GM23338 (cell line): Measurements from ENCODE around the gene PTPRR. TPM values are rescaled to one million over a fixed set of nuclear protein-coding genes. Genes with fewer than 3 reads are reported as not detected.

Experiments
- ATAC-seq: fragments of 200-7000 bp; cut with Tn5 transposase; 3 replicates; pipeline ENCODE4 v1.9.1; 2020
- DNase-seq: peaks from one replicate; pipeline ENCODE4 v3.0.0-alpha.2; 2015; ENCODE audit warnings: low spot score
- H2AFZ ChIP-seq: fragments of 200-600 bp; sonication (generic); 2 replicates; pipeline ENCODE4 v1.8.0; 2016; ENCODE audit warnings: antibody characterized with exemption, mild to moderate bottlenecking, moderate library complexity
- H3F3A ChIP-seq: fragments of 200-600 bp; sonication (generic); replicated peaks from 2 replicates; pipeline ENCODE4 v1.8.0; 2017; ENCODE audit warnings: antibody characterized with exemption, mixed run types, low read depth
- H3K27ac ChIP-seq: fragments of 200-600 bp; sonication (generic); 2 replicates; pipeline ENCODE4 v1.6.1; 2016; ENCODE audit warnings: low read depth
- H3K27me3 ChIP-seq: fragments of 200-600 bp; sonication (generic); 2 replicates; pipeline ENCODE4 v1.8.0; 2016; ENCODE audit warnings: mild to moderate bottlenecking, mixed run types, moderate library complexity; ENCODE audit not compliant: insufficient read depth
- H3K36me3 ChIP-seq: fragments of 200-600 bp; sonication (generic); 2 replicates; pipeline ENCODE4 v1.8.0; 2016; ENCODE audit warnings: mild to moderate bottlenecking; ENCODE audit not compliant: insufficient read depth
- H3K4me1 ChIP-seq: fragments of 200-600 bp; sonication (generic); 2 replicates; pipeline ENCODE4 v1.8.0; 2016; ENCODE audit warnings: mild to moderate bottlenecking, moderate library complexity; ENCODE audit not compliant: insufficient read depth
- H3K4me2 ChIP-seq: fragments of 200-600 bp; sonication (generic); 2 replicates; pipeline ENCODE4 v1.7.1; 2017; ENCODE audit warnings: mixed run types
- H3K4me3 ChIP-seq: fragments of 200-600 bp; sonication (generic); 2 replicates; pipeline ENCODE4 v1.6.1; 2016; ENCODE audit warnings: mixed run types
- H3K79me2 ChIP-seq: fragments of 200-600 bp; sonication (generic); replicated peaks from 2 replicates; pipeline ENCODE4 v1.8.0; 2017; ENCODE audit warnings: mild to moderate bottlenecking; ENCODE audit not compliant: insufficient read depth
- H3K9me2 ChIP-seq: fragments of 200-600 bp; sonication (generic); 2 replicates; pipeline ENCODE4 v1.8.0; 2017; ENCODE audit not compliant: insufficient read depth
- H4K20me1 ChIP-seq: fragments of 200-600 bp; sonication (generic); replicated peaks from 2 replicates; pipeline ENCODE4 v1.8.0; 2017; ENCODE audit warnings: mild to moderate bottlenecking; ENCODE audit not compliant: insufficient read depth
- H3K27ac Mint-ChIP-seq: 2 replicates; pipeline ENCODE4 v1.8.0; 2020; ENCODE audit warnings: inconsistent platforms, mild to moderate bottlenecking, moderate library complexity, mixed read lengths
- H3K27me3 Mint-ChIP-seq: 3 replicates; pipeline ENCODE4 v1.8.0; 2022; ENCODE audit warnings: low read depth, mild to moderate bottlenecking, moderate library complexity, mixed read lengths, inconsistent platforms; ENCODE audit not compliant: insufficient read depth, poor library complexity
- H3K36me3 Mint-ChIP-seq: 3 replicates; pipeline ENCODE4 v1.8.0; 2021; ENCODE audit warnings: low read depth, mild to moderate bottlenecking, inconsistent platforms, moderate library complexity, mixed read lengths
- H3K4me1 Mint-ChIP-seq: 3 replicates; pipeline ENCODE4 v1.8.0; 2020; ENCODE audit warnings: mild to moderate bottlenecking, inconsistent platforms, mixed read lengths
- H3K4me3 Mint-ChIP-seq: 3 replicates; pipeline ENCODE4 v1.8.0; 2021; ENCODE audit warnings: moderate library complexity, mild to moderate bottlenecking, inconsistent platforms, mixed read lengths
- H3K9me3 Mint-ChIP-seq: 3 replicates; pipeline ENCODE4 v1.8.0; 2020; ENCODE audit warnings: moderate library complexity, mild to moderate bottlenecking, inconsistent platforms, mixed read lengths
- CREB1 ChIP-seq: fragments of 250-450 bp; sonication (Bioruptor Pico); IDR thresholded peaks from 2 replicates; pipeline ENCODE4 v1.5.0; 2020; ENCODE audit warnings: low read depth, mild to moderate bottlenecking, moderate library complexity
- EZH2phosphoT487 ChIP-seq: fragments of 200-600 bp; sonication (generic); IDR thresholded peaks from one replicate; pipeline ENCODE4 v1.8.1; 2018; ENCODE audit warnings: antibody characterized with exemption; ENCODE audit not compliant: unreplicated experiment
- STAT1 ChIP-seq: IDR thresholded peaks from one replicate; pipeline ENCODE4 v1.6.1; 2016; ENCODE audit warnings: antibody characterized with exemption; ENCODE audit not compliant: unreplicated experiment
- ZNF331 ChIP-seq: fragments of 250-450 bp; sonication (Bioruptor Pico); IDR thresholded peaks from 2 replicates; pipeline ENCODE4 v1.5.0; 2020; ENCODE audit warnings: low read depth, mild to moderate bottlenecking, moderate library complexity
- polyA plus RNA-seq: library from polyadenylated mRNA; unstranded; fragments of >200 nt; fragmentation: Nextera tagmentation; extraction: Ambion mirVana; gene quantifications from 2 replicates; pipeline ENCODE4 v1.2.1, GENCODE V29; 2016
- total RNA-seq: library from RNA; depleted of rRNA; stranded (reverse); fragments of >200 nt; shearing (Covaris generic); gene quantifications from 2 replicates; pipeline ENCODE4 v1.2.3, GENCODE V29; 2014
- TF ChIP-seq, protein P1 (sequence below): IDR thresholded peaks from one replicate; pipeline ENCODE4 v1.6.1; 2018; ENCODE audit warnings: antibody characterized with exemption; ENCODE audit not compliant: unreplicated experiment
- TF ChIP-seq, protein P2 (sequence below), 2 experiments: fragments of 200-600 bp in 1 of 2; sonication (generic) in 1 of 2; conservative IDR thresholded peaks; 2 replicates each; pipeline versions ENCODE4 v1.5.1 to v1.6.1; 2016 to 2017; ENCODE audit warnings: antibody characterized with exemption in 2 of 2, low read depth in 2 of 2, mild to moderate bottlenecking in 2 of 2, moderate library complexity in 1 of 2

Gene PTPRR
- total and polyA plus RNA-seq, 2 experiments from 2014 or later, result 0.26 to 0.76 TPM

DNA sequence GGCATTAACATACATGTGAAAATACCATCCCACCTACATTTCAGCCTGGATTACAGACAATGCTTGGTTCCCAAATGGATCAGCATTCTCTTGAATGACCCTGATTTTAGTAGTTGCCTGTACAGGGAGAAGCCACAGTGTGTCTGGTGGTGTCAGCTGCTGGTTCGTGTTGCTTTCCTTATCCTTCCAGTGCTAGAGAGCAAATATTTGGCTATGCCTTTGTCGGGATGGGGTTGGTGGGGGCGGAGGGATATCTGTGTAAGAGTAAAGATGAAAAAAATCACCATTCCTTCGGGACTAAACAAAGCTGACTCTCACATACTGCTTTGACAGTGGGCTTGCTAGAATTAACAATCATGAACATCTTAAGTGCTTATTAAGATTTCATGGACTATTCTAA, 96.0 kb downstream of the PTPRR start:
- DNase-seq (no peak), ATAC-seq (no peak)
- H3K4me1 Mint-ChIP-seq, result peaks cover 5% of the 10 kb centered on the region
- H3K27me3 Mint-ChIP-seq, result no peaks in the 10 kb centered on the region
- Histone ChIP-seq H3K27ac (no peak overlapping the region), H3F3A (no peaks in the 10 kb centered on the region), H3K4me1 (no peaks in the 10 kb centered on the region), H3K9me2 (no peaks in the 10 kb centered on the region), H3K36me3 (no peaks in the 10 kb centered on the region), H3K4me3 (no peak overlapping the region), H3K79me2 (no peaks in the 10 kb centered on the region), H4K20me1 (no peaks in the 10 kb centered on the region), H3K27me3 (no peaks in the 10 kb centered on the region), H2AFZ (no peak overlapping the region), H3K4me2 (no peak overlapping the region)
- peaks cover 6% of the 10 kb centered on the region; the same call in 1 of the 3 replicates for H3K36me3 Mint-ChIP-seq
- no peak overlapping the region for H3K27ac Mint-ChIP-seq
- H3K9me3 Mint-ChIP-seq, result peaks cover 5% of the 10 kb centered on the region; the same call in 1 of the 3 replicates
- H3K4me3 Mint-ChIP-seq, result no peak overlapping the region
- TF ChIP-seq, protein P1, sequence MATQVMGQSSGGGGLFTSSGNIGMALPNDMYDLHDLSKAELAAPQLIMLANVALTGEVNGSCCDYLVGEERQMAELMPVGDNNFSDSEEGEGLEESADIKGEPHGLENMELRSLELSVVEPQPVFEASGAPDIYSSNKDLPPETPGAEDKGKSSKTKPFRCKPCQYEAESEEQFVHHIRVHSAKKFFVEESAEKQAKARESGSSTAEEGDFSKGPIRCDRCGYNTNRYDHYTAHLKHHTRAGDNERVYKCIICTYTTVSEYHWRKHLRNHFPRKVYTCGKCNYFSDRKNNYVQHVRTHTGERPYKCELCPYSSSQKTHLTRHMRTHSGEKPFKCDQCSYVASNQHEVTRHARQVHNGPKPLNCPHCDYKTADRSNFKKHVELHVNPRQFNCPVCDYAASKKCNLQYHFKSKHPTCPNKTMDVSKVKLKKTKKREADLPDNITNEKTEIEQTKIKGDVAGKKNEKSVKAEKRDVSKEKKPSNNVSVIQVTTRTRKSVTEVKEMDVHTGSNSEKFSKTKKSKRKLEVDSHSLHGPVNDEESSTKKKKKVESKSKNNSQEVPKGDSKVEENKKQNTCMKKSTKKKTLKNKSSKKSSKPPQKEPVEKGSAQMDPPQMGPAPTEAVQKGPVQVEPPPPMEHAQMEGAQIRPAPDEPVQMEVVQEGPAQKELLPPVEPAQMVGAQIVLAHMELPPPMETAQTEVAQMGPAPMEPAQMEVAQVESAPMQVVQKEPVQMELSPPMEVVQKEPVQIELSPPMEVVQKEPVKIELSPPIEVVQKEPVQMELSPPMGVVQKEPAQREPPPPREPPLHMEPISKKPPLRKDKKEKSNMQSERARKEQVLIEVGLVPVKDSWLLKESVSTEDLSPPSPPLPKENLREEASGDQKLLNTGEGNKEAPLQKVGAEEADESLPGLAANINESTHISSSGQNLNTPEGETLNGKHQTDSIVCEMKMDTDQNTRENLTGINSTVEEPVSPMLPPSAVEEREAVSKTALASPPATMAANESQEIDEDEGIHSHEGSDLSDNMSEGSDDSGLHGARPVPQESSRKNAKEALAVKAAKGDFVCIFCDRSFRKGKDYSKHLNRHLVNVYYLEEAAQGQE, result no peak
- TF ChIP-seq CREB1 (CRISPR knock-in tag) (no peak), EZH2phosphoT487 (no peak), ZNF331 (no peak), STAT1 (no peak)
- TF ChIP-seq, protein P2, sequence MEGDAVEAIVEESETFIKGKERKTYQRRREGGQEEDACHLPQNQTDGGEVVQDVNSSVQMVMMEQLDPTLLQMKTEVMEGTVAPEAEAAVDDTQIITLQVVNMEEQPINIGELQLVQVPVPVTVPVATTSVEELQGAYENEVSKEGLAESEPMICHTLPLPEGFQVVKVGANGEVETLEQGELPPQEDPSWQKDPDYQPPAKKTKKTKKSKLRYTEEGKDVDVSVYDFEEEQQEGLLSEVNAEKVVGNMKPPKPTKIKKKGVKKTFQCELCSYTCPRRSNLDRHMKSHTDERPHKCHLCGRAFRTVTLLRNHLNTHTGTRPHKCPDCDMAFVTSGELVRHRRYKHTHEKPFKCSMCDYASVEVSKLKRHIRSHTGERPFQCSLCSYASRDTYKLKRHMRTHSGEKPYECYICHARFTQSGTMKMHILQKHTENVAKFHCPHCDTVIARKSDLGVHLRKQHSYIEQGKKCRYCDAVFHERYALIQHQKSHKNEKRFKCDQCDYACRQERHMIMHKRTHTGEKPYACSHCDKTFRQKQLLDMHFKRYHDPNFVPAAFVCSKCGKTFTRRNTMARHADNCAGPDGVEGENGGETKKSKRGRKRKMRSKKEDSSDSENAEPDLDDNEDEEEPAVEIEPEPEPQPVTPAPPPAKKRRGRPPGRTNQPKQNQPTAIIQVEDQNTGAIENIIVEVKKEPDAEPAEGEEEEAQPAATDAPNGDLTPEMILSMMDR (conservative IDR thresholded peaks at IDR 0.05; ENCODE audit: low read depth in 2 of 2), result no peak

DNA sequence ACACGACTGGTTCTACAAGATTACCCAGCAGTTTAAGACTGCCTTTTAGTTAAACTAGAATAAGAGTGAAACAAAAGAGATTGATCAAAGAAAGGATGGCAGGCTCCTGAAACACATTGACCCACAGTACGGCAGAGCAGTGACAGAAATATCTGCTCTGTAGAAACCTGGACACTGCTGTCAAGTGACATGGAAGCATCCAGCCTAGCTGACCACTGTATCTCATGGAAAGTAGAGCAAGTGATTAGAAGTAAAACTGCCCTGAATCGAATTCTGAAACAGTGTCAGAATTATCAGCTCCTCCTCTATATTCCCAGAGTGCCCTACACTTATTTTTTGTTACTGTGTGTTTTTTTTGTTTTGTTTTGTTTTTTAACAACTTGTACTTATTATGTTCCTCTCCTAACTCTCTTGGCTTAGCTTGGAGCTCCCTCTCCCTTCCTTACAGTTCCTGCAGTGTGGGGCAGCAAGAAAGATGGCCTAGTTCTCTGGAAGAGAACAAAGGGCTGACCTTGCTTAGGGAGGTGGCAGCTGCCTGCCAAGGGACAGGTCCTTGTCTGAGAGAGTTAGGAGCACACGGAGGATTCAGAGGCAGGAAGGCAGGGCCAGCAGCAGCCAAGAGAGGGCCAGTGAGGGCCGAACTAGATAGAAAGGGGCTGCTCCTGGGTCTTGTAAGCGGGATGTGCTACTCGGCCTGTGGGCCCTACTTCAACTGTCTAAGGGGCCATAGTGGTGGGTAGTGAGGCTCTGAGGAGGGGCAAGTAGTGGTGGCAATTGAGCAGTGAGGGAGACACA, 97.2 kb downstream of the PTPRR start:
- Histone ChIP-seq H3K4me1 (no peaks in the 10 kb centered on the region), H3F3A (no peaks in the 10 kb centered on the region), H2AFZ (peak overlapping the region; percentile 90), H3K27ac (no peak overlapping the region), H3K4me3 (no peak overlapping the region), H4K20me1 (no peaks in the 10 kb centered on the region), H3K27me3 (no peaks in the 10 kb centered on the region), H3K79me2 (no peaks in the 10 kb centered on the region), H3K4me2 (no peak overlapping the region), H3K36me3 (no peaks in the 10 kb centered on the region), H3K9me2 (0 out of 2 replicates have a peak, but pooled peaks cover 2% of the 10 kb centered on the region)
- DNase-seq (peak; percentile 22), ATAC-seq (peak; percentile 84)
- no peak overlapping the region for H3K4me3 Mint-ChIP-seq
- peak overlapping the region; percentile 51 for H3K27ac Mint-ChIP-seq
- peaks cover 6% of the 10 kb centered on the region; the same call in 1 of the 3 replicates for H3K36me3 Mint-ChIP-seq
- no peaks in the 10 kb centered on the region for H3K27me3 Mint-ChIP-seq
- H3K9me3 Mint-ChIP-seq, result peaks cover 5% of the 10 kb centered on the region; the same call in 1 of the 3 replicates
- peaks cover 5% of the 10 kb centered on the region for H3K4me1 Mint-ChIP-seq
- TF ChIP-seq, protein P2 (conservative IDR thresholded peaks at IDR 0.05; ENCODE audit: low read depth in 2 of 2), result peak; percentile 34 to 59; a peak in 3 of 4 replicates
